Measurements from ENCODE around the gene KCNAB1. TPM values are rescaled to one million over a fixed set of nuclear protein-coding genes. Genes with fewer than 3 reads are reported as not detected.
A peak's percentile ranks its signal among the peaks of the same experiment; 100 is the strongest.

KCNAB1 gene
- total RNA-seq, 1 donor from 2014 or later = 0.21 TPM

GRCh38 chr3:156483426-156483825, 363.0 kb downstream of the KCNAB1 start:
- Mint-ChIP-seq H3K27ac (ENCODE audit: unreplicated experiment) (peak overlapping the region; percentile 85), H3K4me1 (ENCODE audit: unreplicated experiment) (peaks cover 27% of the 10 kb centered on the region), H3K27me3 (ENCODE audit: unreplicated experiment) (no peaks in the 10 kb centered on the region), H3K36me3 (ENCODE audit: unreplicated experiment) (no peaks in the 10 kb centered on the region), H3K9me3 (ENCODE audit: unreplicated experiment) (no peaks in the 10 kb centered on the region), H3K4me3 (ENCODE audit: unreplicated experiment) (peak overlapping the region; percentile 15)
- DNase-seq (ENCODE audit: extremely low spot score, unreplicated experiment) = no peak
- TF ChIP-seq CTCF (IDR thresholded peaks at IDR 0.05) = no peak

GRCh38 chr3:156483961-156484787, 363.8 kb downstream of the KCNAB1 start:
- DNase-seq (ENCODE audit: extremely low spot score, unreplicated experiment) = no peak
- no peak for TF ChIP-seq CTCF (IDR thresholded peaks at IDR 0.05)
- Mint-ChIP-seq H3K36me3 (ENCODE audit: unreplicated experiment) (no peaks in the 10 kb centered on the region), H3K27me3 (ENCODE audit: unreplicated experiment) (no peaks in the 10 kb centered on the region), H3K4me1 (ENCODE audit: unreplicated experiment) (peaks cover 27% of the 10 kb centered on the region), H3K9me3 (ENCODE audit: unreplicated experiment) (no peaks in the 10 kb centered on the region), H3K27ac (ENCODE audit: unreplicated experiment) (peak overlapping the region; percentile 85), H3K4me3 (ENCODE audit: unreplicated experiment) (peak overlapping the region; percentile 30)

- no peaks in the 10 kb centered on the region for H3K27me3 Mint-ChIP-seq (ENCODE audit: unreplicated experiment)
- DNase-seq (ENCODE audit: extremely low spot score, unreplicated experiment) = no peak
- H3K4me1 Mint-ChIP-seq (ENCODE audit: unreplicated experiment) = peaks cover 34% of the 10 kb centered on the region
- H3K36me3 Mint-ChIP-seq (ENCODE audit: unreplicated experiment) = no peaks in the 10 kb centered on the region
- H3K9me3 Mint-ChIP-seq (ENCODE audit: unreplicated experiment) = no peaks in the 10 kb centered on the region
- H3K4me3 Mint-ChIP-seq (ENCODE audit: unreplicated experiment) = no peak overlapping the region
- TF ChIP-seq CTCF (IDR thresholded peaks at IDR 0.05) = no peak
- H3K27ac Mint-ChIP-seq (ENCODE audit: unreplicated experiment) = no peak overlapping the region
Observed at GRCh38 chr3:156488767-156489166, 368.4 kb downstream of the KCNAB1 start.

- H3K27me3 Mint-ChIP-seq (ENCODE audit: unreplicated experiment) = no peaks in the 10 kb centered on the region
- no peak overlapping the region for H3K4me3 Mint-ChIP-seq (ENCODE audit: unreplicated experiment)
- no peaks in the 10 kb centered on the region for H3K36me3 Mint-ChIP-seq (ENCODE audit: unreplicated experiment)
- no peaks in the 10 kb centered on the region for H3K9me3 Mint-ChIP-seq (ENCODE audit: unreplicated experiment)
- H3K27ac Mint-ChIP-seq (ENCODE audit: unreplicated experiment) = no peak overlapping the region
- no peak for TF ChIP-seq CTCF (IDR thresholded peaks at IDR 0.05)
- DNase-seq (ENCODE audit: extremely low spot score, unreplicated experiment) = no peak
- H3K4me1 Mint-ChIP-seq (ENCODE audit: unreplicated experiment) = peaks cover 30% of the 10 kb centered on the region
Observed at GRCh38 chr3:156489462-156489911, 369.1 kb downstream of the KCNAB1 start.

- Mint-ChIP-seq H3K27ac (ENCODE audit: unreplicated experiment) (no peak overlapping the region), H3K9me3 (ENCODE audit: unreplicated experiment) (no peaks in the 10 kb centered on the region), H3K36me3 (ENCODE audit: unreplicated experiment) (no peaks in the 10 kb centered on the region), H3K4me3 (ENCODE audit: unreplicated experiment) (no peak overlapping the region), H3K4me1 (ENCODE audit: unreplicated experiment) (peaks cover 32% of the 10 kb centered on the region), H3K27me3 (ENCODE audit: unreplicated experiment) (no peaks in the 10 kb centered on the region)
- no peak for TF ChIP-seq CTCF (IDR thresholded peaks at IDR 0.05)
- no peak for DNase-seq (ENCODE audit: extremely low spot score, unreplicated experiment)
Observed at GRCh38 chr3:156491192-156491591, 370.8 kb downstream of the KCNAB1 start.

All from osteocyte (in vitro differentiated cells).